Subcutaneous abdominal adipose tissue (tissue), 5 donors: ENCODE data around the gene EAPP.
"Not testable (repeated sequence)": the region's sequence is repeated elsewhere in the genome, so short reads cannot be mapped to it uniquely, and the experiment has no call there.

ENCODE experiments used
- H3K27ac ChIP-seq: one replicate; pipeline ENCODE4 v1.7.0; 2013; ENCODE audit warnings: low read depth, mild to moderate bottlenecking, inconsistent platforms, low read length, moderate library complexity
- H3K27me3 ChIP-seq, 5 donors: one replicate each; pipeline ENCODE4 v1.7.0; 2013; ENCODE audit warnings: low read length in 5 of 5, inconsistent platforms in 1 of 5; ENCODE audit not compliant: control insufficient read depth in 5 of 5, insufficient read depth in 4 of 5
- H3K36me3 ChIP-seq, 5 donors: one replicate each; pipeline ENCODE4 v1.7.0; 2013; ENCODE audit warnings: low read length in 5 of 5; ENCODE audit not compliant: control insufficient read depth in 5 of 5, insufficient read depth in 5 of 5
- H3K4me1 ChIP-seq, 5 donors: one replicate each; pipeline ENCODE4 v1.7.0; 2013; ENCODE audit warnings: low read length in 5 of 5, mild to moderate bottlenecking in 3 of 5, moderate library complexity in 1 of 5; ENCODE audit not compliant: control insufficient read depth in 5 of 5, insufficient read depth in 5 of 5
- H3K4me3 ChIP-seq, 5 donors: one replicate each; pipeline ENCODE4 v1.7.0; 2013; ENCODE audit warnings: low read length in 5 of 5, low read depth in 1 of 5
- H3K9ac ChIP-seq, 5 donors: one replicate each; pipeline ENCODE4 v1.7.0; 2013; ENCODE audit warnings: low read length in 5 of 5, mild to moderate bottlenecking in 4 of 5, moderate library complexity in 3 of 5
- H3K9me3 ChIP-seq, 5 donors: one replicate each; pipeline ENCODE4 v1.7.0; 2013; ENCODE audit warnings: low read length in 5 of 5; ENCODE audit not compliant: control insufficient read depth in 5 of 5
- donor health status: healthy.
- donor health status: healthy.
- donor health status: healthy.
- donor health status: healthy.
- donor health status: healthy.

The EAPP gene

DNA sequence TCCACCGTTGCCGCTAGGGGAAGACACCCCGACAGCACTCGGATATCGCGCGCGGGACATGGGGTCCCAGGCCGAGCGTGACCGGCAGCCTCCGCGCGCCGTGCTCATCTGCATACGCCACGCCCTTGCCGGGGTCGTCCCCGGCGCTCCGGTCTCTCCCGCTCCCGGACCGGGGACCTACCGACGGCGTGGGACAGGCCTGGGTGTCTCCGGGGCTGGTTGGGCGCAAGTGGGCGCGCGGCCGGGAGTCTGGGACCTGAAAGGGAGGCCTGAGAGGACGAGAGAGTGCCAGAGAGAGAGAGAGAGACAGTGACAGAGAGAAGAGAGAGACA is 17.0 kb upstream of the EAPP start:
- H3K9ac ChIP-seq, H3K27me3 ChIP-seq, H3K4me1 ChIP-seq, H3K9me3 ChIP-seq, H3K27ac ChIP-seq, H3K36me3 ChIP-seq, H3K4me3 ChIP-seq: not testable (repeated sequence)

DNA sequence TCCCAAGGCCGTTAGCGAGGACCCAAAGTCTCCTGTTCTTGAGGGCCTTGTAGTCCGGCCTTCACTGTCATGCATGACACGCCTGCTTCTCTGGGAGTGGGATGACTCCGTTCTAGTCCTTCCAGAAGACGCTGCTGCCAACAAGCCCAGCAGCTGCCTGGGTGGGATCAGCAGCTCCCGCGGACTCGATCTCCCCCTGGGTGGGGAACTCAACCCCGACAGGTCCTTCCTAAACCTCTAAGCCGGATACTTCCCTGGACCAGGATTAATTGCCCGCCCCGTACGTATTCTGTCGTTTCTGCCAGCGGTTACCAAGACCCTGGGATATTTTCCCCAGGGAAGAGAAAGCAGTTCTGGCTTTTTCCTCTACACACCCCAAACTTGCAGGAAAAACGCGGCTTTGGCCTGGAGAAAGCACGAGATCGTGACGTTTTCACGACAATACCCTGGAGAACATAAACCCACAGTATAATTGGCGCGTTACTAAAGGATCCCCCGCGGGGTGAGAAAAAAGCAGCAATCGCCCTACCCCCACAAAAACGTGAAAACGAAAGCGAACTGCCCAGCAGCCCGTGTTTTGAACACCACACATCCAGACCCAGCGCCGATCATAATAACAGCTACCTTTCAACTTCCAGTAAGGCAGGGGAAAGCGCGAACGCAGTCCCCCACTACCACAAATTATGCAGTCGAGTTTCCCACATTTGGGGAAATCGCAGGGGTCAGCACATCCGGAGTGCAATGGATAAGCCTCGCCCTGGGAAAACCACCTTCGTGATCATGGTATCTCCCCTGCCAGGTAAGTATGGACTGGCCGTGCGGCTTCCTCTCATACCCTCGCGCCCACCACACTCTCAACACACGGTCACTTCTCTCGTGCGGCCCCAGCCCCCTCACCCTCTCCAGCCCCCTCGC is 16.3 kb upstream of the EAPP start:
- H3K27me3 ChIP-seq, H3K9me3 ChIP-seq, H3K4me3 ChIP-seq, H3K36me3 ChIP-seq, H3K4me1 ChIP-seq, H3K9ac ChIP-seq, H3K27ac ChIP-seq: not testable (repeated sequence)

GRCh38 chr14:34554540-34555250 is 15.2 kb upstream of the EAPP start:
- Histone ChIP-seq H3K9me3 (no peaks in the 10 kb centered on the region), H3K4me3 (no peak overlapping the region), H3K36me3 (no peaks in the 10 kb centered on the region), H3K4me1 (peaks cover 0 to 6% (median 0%) of the 10 kb centered on the region in 5 donors), H3K27me3 (no peaks in the 10 kb centered on the region), H3K9ac (no peak overlapping the region), H3K27ac (peak overlapping the region; percentile 32)

DNA sequence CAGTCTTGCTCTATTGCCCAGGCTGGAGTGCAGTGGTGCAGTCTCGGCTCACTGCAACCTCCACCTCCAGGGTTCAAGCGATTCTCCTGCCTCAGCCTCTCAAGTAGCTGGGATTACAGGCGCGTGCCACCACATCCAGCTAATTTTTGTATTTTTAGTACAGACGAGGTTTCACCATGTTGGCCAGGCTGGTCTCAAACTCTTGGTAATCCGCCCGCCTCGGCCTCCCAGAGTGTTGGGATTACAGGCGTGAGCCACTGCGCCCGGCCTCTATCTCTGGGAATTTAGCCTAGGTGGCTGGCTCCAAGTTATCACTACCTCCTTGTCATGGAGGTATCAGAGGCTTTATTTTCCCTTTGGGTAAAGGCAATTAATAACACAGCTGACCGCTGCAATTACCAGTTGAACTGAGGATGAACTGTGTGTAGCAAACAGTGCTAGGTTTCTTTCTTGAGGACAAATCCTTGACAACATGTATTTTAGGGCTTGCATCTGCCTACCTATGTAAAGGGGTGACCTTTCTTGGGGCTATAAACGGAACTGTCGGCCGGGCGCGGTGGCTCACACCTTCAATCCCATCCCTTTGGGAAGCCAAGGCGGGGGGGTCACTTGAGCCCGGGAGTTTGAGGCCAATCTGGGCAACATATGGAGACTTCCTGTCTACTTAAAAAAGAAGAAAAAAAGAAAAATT is 9.9 kb upstream of the EAPP start:
- not testable (repeated sequence) for H3K27ac ChIP-seq, H3K9me3 ChIP-seq, H3K9ac ChIP-seq

DNA sequence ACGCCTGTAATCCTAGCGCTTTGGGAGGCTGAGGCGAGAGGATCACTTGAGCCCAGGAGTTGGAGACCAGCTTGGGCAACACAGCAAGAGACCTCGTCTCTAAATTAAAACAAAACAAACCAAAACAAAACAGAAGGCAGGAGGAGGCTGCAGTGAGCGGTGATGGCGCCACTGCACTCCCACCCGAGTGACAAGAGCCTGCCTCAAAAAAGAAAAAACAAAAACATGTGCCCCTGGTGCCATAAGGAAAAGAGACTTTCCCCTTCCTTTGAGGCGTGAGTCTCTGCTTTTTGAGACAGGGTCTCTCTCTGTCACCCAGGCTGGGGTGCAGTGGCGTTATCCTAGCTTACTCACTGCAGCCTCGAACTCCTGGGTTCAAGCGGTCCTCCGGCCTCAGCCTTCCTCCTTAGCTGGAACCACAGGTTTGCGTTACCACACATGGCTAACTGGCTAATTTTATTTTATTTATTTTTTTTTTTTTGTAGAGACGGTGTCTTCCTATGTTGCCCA is 9.0 kb upstream of the EAPP start:
- H3K27ac ChIP-seq = peak overlapping the region; percentile 16

More for the DNA sequence above, 9.9 kb upstream of the EAPP start:
- not testable (repeated sequence) for H3K4me3 ChIP-seq, H3K27me3 ChIP-seq, H3K4me1 ChIP-seq, H3K36me3 ChIP-seq

DNA sequence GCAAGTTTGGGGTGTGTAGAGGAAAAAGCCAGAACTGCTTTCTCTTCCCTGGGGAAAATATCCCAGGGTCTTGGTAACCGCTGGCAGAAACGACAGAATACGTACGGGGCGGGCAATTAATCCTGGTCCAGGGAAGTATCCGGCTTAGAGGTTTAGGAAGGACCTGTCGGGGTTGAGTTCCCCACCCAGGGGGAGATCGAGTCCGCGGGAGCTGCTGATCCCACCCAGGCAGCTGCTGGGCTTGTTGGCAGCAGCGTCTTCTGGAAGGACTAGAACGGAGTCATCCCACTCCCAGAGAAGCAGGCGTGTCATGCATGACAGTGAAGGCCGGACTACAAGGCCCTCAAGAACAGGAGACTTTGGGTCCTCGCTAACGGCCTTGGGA is 7.6 kb upstream of the EAPP start:
- H3K4me3 ChIP-seq, H3K36me3 ChIP-seq: not testable (repeated sequence)

More for the DNA sequence above, 9.0 kb upstream of the EAPP start:
- no peaks in the 10 kb centered on the region for H3K27me3 ChIP-seq
- H3K9me3 ChIP-seq = no peaks in the 10 kb centered on the region
- no peak overlapping the region for H3K9ac ChIP-seq
- no peaks in the 10 kb centered on the region for H3K4me1 ChIP-seq
- no peaks in the 10 kb centered on the region for H3K36me3 ChIP-seq
- H3K4me3 ChIP-seq = no peak overlapping the region

DNA sequence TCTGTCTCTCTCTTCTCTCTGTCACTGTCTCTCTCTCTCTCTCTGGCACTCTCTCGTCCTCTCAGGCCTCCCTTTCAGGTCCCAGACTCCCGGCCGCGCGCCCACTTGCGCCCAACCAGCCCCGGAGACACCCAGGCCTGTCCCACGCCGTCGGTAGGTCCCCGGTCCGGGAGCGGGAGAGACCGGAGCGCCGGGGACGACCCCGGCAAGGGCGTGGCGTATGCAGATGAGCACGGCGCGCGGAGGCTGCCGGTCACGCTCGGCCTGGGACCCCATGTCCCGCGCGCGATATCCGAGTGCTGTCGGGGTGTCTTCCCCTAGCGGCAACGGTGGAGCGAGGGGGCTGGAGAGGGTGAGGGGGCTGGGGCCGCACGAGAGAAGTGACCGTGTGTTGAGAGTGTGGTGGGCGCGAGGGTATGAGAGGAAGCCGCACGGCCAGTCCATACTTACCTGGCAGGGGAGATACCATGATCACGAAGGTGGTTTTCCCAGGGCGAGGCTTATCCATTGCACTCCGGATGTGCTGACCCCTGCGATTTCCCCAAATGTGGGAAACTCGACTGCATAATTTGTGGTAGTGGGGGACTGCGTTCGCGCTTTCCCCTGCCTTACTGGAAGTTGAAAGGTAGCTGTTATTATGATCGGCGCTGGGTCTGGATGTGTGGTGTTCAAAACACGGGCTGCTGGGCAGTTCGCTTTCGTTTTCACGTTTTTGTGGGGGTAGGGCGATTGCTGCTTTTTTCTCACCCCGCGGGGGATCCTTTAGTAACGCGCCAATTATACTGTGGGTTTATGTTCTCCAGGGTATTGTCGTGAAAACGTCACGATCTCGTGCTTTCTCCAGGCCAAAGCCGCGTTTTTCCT is 7.0 kb upstream of the EAPP start:
- H3K36me3 ChIP-seq, H3K27me3 ChIP-seq, H3K27ac ChIP-seq, H3K9me3 ChIP-seq, H3K4me1 ChIP-seq, H3K9ac ChIP-seq, H3K4me3 ChIP-seq: not testable (repeated sequence)

More for the DNA sequence above, 7.6 kb upstream of the EAPP start:
- H3K27me3 ChIP-seq, H3K4me1 ChIP-seq, H3K9me3 ChIP-seq, H3K27ac ChIP-seq, H3K9ac ChIP-seq: not testable (repeated sequence)

- H3K27ac ChIP-seq = peak overlapping the region; percentile 92
Observed at GRCh38 chr14:34540181-34541059, 919 bp upstream of the EAPP start.

More at GRCh38 chr14:34540181-34541059, 919 bp upstream of the EAPP start:
- not testable (repeated sequence) for H3K9me3 ChIP-seq, H3K9ac ChIP-seq, H3K27me3 ChIP-seq, H3K36me3 ChIP-seq
- Histone ChIP-seq H3K4me3 (peak overlapping the region; percentile 71 to 99 (median 96)), H3K4me1 (peaks cover 0 to 25% (median 20%) of the 10 kb centered on the region in 5 donors)
